Measurements from ENCODE around the gene ZNF773. TPM values are rescaled to one million over a fixed set of nuclear protein-coding genes. Genes with fewer than 3 reads are reported as not detected.
"Not testable (repeated sequence)": the region's sequence is repeated elsewhere in the genome, so short reads cannot be mapped to it uniquely, and the experiment has no call there.

ZNF773 gene
- 6.3 and 11.3 TPM in 2 replicates for total RNA-seq (2014; rRNA removed)
- polyA plus RNA-seq (2012): 3.6 TPM

DNA sequence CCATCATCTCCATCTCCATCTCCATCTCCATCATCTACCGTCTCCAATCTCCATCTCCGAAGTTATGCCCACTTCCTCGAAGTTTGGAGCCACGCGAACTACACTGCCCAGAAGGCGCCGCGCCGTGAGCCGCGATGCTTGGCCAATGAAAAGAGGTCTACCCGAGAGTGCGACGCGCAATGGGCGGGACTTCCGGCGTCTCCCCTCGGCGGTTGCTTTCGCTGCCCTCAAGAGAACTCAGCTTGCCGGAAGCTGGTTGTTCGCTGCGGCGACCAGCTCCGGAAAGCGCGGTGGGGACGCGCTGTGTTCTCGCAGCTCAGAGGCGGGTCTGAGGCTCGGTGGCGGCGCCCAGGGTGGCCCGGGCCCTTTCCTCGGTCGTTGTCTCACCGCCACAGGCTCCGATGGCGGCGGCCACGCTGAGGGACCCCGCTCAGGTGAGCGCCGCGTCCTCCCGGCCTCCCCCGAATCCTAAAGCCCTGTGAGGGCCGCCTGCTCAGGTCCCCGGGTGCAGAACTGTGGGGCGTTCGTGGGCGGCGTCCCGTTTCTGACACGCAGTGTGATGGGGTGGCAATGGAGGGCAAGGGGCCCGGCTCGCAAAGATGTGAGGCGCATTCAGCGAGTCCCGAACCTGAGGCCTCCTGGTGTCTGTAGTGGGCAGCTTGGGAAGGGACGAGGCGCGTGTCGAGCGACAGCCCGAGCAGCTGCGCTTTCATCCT, at the start of gene ZNF773:
Gene ZNF773, plus strand, starts transcription at position 259 of the 716 bp plus-strand sequence. Its CDS starts 143 bp downstream, at position 402.
- DNase-seq (ENCODE audit: low read depth): peak; percentile 94

DNA sequence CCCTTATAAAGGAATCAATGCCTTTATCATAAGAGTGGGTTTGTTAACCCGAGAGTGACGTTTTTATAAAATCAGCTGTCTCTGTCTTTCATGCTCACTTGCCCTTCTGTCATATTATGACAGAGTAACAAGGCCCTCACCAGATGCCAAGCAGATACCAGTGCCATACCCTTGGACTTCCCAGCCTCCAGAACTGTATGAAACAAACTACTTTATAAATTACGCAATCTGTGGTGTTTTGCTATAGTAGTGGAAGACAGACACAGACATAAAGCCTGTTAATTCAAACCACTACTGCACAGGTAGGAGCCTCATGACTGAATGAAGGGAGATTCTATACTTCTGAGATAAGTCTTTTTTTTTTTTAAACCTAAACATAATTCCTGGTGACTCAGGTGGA, 47.4 kb upstream of the ZNF773 start:
- DNase-seq (ENCODE audit: low read depth): no peak

DNA sequence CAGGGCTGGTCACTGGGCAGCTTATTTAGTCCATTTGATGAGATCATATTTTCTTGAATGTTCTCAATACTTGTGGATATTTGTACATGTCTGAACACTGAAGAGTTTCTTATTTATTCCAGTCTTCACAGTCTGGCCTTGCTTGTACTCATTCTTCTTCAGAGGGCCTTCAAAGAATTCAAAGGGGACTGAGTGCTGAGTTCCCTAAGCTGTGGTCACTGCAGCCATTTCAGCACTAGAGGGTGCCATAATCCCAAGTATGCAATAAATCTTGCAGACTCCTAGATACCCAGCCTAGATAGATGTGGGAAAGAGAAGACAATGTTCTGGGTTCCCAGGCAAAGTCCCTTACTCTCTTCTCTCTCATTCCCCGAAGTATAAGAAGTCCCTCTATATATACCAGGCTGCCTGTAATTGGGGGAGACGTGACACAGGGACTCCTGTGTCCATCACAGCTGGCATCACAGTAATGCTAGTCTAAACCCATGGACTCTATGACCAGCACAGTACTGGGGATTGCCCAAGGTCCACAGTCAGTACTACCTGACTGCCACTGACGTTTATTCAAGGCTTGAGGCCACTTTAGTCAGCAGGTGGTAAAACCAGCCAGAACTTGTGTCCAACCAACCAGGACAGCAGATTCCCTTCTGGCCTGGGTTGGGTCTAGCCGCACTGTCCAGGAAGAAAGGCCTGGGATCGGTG, 33.9 kb upstream of the ZNF773 start:
- DNase-seq (ENCODE audit: low read depth): peak; percentile 41

DNA sequence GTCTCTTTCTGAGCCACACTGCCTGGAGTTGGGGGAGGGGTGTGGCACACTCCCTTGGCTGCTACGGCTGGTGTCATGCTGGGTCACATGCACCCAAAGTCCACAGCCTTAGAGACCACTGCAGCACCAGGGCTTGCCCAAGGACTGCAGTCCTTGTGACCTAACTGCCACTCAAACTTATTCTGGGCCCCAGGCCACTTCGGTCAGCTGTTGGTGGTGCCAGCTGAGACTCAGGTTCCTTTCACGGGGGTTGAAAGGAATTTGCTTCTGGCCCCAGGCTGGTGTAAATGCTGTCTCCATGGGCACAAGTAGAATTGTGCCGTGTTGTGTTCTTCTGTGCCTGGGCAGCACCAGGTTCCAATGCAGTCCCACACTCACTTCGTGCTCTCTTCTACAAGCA, 33.2 kb upstream of the ZNF773 start:
- DNase-seq (ENCODE audit: low read depth): no peak

DNA sequence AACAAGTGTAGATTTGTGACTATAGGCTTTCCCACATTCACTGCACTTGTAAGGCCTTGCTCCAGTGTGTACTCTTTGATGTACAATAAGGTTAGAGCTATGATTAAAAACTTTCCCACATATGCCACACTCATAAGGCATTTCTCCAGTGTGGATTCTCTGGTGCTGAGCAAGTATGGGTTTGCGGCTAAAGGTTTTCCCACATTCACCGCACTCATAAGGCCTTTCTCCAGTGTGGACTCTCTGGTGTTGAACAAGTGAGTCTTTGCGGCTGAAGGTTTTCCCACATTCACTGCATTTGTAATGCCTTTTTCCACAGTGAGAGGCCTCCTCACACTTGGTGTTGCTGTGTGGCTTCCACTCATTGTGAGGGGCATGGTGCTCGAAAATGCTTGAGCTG, 26.1 kb upstream of the ZNF773 start:
- no peak for DNase-seq (ENCODE audit: low read depth)

DNA sequence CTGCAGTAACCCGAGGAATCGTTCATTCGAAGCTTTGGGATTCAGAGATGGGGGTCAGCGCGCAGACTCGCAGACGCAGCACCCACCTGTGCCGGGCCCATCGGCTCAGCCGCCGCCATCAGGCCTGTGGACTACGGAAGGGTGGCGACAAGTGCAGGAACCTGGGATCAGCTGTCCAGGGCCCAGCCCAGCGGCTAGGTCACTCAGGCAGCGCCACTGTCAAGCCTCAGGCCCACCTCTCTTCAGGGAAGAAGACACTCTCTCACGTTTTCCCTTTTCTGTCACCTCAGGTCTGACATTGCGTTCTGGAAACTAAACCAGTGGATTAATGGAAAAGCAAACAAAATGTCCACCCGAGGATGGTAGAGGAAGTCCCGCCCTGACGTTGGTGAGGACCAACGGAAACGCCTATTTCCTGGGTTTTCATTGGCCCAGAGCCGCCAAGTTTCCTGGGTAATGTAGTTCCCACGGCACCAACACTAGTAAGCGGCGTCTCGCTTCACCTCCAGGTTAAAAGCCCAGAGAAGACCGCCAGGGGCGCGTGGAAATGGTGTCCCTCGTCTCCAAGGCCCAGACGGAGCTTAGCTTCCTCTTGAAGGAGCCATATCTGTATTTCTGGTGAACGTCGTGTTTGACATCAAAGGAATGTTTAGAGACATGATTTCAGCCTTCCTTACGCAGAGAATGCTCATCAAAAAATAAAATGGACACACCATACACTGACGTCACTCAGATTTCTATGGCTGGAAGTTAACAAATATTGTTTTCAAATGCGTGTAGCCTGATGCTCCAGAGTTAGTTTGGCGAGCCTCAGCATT, 22.3 kb upstream of the ZNF773 start, which contains the start of gene ZNF772:
Gene ZNF772, minus strand, starts transcription at position 376 of the 818 bp plus-strand sequence. Its CDS starts 257 bp downstream, at position 119.
- peak; percentile 94 for DNase-seq (ENCODE audit: low read depth)

DNA sequence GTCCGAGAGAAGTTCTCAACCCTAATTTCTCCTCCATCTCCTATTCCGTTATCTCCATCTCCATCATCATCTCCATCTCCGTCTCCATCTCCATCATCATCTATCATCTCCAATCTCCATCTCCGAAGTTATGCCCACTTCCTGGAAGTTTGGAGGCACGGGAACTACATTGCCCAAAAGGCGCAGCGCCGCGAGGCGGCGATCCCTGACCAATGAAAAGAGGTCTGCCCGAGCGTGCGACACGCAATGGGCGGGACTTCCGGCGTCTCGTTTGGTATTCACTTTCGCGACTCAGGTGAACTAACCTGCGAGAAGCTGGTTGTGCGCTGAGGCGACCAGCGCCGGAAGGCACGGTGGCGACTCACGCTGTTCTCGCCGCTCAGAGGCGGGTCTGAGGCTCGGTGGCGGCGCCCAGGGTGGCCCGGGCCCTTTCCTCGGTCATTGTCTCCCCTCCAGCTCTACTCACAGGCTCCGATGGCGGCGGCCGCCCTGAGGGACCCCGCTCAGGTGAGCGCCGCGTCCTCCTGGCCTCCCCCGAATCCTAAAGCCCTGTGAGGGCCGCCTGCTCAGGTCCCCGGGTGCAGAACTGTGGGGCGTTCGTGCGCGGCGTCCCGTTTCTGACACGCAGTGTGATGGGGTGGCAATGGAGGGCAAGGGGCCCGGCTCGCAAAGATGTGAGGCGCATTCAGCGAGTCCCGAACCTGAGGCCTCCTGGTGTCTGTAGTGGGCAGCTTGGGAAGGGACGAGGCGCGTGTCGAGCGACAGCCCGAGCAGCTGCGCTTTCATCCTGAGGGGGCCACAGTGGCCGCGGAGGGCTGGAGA, 12.1 kb upstream of the ZNF773 start, which contains the start of gene ZNF419:
Gene ZNF419, plus strand, starts transcription at position 274 of the 822 bp plus-strand sequence. Its CDS starts 201 bp downstream, at position 475.
- peak; percentile 80 for DNase-seq (ENCODE audit: low read depth)

DNA sequence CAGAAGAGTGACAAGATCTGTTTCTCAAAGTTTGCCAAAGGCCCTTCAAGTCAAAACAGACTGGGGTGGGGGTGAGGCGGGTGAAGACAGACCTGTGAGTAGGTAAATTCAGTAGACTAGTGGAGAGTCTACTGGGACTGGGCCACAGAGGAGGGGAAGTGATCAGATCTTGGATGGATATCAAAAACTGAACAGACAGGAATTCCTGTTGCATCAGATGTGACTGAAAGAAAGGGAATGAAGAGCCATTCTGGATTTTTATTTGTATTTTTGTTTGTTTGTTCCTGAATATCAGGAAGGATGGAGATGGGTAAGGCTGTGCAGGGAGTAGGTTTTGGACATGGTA, 11.5 kb upstream of the ZNF773 start:
- DNase-seq (ENCODE audit: low read depth): not testable (repeated sequence)

DNA sequence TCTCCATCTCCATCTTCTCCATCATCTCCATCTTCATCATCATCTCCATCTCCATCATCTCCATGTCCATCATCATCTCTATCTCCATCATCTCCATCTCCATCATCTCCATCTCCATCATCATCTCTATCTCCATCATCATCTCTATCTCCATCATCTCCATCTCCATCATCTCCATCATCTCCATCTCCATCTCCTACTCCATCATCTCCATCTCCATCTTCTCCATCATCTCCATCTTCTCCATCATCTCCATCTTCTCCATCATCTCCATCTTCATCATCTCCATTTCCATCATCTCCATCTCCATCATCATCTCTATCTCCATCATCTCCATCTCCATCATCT, 432 bp upstream of the ZNF773 start:
- DNase-seq (ENCODE audit: low read depth): not testable (repeated sequence)

DNA sequence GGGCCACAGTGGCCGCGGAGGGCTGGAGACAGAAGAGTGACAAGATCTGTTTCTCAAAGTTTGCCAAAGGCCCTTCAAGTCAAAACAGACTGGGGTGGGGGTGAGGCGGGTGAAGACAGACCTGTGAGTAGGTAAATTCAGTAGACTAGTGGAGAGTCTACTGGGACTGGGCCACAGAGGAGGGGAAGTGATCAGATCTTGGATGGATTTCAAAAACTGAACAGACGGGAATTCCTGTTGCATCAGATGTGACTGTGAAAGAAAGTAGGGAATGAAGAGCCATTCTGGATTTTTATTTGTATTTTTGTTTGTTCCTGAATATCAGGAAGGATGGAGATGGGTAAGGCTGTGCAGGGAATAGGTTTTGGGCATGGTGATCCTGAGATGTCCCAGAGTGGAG, 662 bp downstream of the ZNF773 start:
- peak; percentile 23 for DNase-seq (ENCODE audit: low read depth)

DNA sequence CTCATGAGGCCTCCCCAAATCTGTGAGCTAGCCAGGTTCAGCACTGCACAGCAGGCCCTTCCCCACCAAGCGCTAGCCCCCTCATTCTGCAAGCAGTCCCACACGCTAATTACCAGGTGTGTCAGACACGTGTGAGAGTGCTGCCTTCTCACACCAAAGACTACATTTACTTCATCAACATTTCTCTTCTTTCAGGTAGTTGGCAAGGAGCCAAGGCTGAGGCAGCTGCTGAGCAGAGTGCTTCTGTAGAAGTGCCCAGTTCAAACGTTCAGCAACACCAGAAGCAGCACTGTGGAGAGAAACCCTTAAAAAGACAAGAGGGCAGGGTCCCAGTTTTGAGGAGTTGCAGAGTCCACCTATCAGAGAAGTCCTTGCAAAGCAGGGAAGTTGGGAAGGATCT, 6.4 kb downstream of the ZNF773 start:
- no peak for DNase-seq (ENCODE audit: low read depth)

DNA sequence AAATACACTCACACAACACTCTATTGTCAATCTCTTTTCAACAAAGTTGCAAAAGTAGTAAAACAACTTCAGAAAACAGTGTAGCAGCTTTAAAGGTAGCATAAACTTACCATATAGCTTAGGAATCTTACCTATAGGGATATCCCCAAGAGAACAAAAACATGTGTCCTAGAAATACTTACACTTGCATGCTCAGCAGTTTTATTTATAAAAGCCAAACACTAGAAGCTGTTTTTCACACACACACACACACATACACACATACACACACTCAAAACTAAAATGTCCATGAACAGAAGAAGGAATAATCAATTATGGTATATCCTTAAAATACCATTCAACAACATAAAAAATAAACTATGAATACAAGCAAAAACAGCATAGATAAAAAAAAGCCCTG, 11.7 kb downstream of the ZNF773 start:
- DNase-seq (ENCODE audit: low read depth): no peak

DNA sequence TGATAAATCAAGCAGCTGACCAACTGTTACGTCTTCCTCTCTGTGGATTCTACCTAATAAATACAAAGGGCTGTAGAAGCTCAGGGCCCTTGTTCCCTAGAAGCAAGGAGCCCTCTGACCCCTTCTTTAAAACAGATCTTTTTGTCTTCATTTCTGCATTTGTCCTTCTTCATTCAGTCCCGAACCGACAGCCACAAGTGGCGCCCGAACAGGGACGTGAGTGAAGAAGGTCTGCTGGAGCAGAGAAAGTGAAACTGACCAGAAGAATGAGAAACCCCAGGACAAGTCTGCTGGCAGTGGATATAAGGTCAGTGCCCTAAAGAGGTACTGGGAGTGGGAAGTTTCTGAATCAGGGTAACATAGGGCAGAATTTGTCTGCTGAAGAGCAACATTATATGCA, 13.1 kb downstream of the ZNF773 start:
- DNase-seq (ENCODE audit: low read depth): peak; percentile 33

DNA sequence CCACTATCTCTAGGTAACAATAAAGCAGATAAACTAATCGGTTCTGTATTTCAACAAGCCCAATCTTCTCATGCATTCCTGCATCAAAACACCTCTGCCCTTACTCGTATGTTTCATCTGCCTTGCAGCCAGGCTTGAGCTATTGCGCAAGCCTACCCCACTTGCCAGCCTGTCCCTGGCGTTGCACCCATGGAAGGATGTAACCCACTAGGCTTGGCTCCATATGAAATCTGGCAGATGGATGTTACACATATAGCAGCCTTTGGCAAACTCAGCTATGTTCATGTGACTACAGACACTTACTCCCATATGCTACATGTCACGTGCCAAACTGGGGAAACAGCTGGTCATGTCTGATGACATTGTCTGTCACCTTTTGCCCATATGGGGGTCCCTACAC, 15.5 kb downstream of the ZNF773 start:
- no peak for DNase-seq (ENCODE audit: low read depth)

DNA sequence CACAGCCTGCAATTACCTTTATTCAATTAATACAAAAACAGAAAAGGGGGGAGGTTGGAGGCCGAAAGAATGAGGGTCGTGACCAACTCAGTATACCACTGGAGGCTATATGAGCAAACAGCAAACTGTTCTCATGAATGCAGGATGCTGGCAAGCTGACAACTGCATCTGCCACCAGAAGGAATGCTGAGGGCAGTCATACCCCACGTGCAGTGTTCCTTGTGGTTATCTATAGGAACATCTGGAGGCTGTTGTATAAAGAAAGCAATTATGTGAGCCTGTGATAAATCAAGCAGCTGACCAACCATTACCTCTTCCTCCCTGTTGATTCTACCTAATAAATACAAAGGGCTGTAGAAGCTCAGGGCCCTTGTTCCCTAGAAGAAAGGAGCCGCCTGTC, 18.3 kb downstream of the ZNF773 start:
- DNase-seq (ENCODE audit: low read depth): not testable (repeated sequence)

DNA sequence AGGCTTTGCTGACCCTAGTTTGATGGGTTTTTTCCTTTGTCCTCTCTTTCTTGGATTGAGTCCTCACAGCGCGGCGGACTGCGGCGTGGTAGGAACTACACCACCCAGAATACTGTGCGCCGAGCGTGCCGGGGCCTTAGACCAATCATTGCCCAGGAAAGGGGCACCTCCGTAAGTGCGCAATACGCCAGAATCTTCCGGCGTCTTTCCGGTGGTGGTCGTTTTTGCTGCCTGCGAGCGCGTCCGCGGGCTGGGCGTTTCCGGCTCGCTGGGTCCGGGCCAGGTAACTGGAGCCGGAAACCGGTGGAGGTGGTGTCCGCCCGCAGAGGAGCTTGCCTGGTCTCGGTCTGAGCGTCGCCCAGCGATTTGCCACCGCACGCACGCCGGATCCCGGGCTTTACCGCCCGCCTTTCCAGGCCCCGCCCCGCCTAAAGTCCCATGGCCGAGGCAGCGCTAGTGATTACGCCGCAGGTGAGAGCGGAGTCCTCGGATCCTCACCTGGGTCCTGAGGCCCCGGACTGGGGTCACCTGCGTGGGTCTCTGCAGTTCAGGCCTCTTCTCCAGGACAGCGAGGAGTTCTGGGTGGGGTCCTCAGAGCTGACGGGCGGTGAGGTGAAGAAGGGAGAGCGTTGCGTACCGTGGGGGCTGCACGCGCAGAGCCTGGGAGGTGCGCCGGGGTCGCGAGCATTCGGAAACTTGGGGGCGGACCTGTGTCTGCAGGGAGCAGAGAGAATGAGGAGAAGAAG, 27.6 kb downstream of the ZNF773 start, which contains the start of gene ZNF549:
Gene ZNF549, plus strand, starts transcription at position 221 of the 746 bp plus-strand sequence. Its CDS starts 218 bp downstream, at position 439.
- DNase-seq (ENCODE audit: low read depth): peak; percentile 90

DNA sequence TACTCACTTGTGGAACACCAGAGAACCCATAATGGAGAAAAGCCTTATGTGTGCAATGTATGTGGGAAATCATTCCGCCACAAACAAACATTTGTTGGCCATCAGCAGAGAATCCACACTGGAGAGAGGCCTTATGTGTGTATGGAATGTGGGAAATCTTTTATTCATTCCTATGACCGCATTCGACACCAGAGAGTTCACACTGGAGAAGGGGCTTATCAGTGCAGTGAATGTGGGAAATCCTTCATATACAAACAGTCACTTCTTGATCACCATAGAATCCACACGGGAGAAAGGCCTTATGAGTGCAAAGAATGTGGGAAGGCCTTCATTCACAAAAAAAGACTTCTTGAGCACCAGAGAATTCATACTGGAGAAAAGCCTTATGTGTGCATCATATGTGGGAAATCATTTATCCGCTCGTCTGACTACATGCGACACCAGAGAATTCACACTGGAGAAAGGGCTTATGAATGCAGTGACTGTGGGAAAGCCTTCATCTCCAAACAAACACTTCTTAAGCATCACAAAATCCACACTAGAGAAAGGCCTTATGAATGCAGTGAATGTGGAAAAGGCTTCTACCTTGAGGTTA, 38.3 kb downstream of the ZNF773 start:
- no peak for DNase-seq (ENCODE audit: low read depth)

DNA sequence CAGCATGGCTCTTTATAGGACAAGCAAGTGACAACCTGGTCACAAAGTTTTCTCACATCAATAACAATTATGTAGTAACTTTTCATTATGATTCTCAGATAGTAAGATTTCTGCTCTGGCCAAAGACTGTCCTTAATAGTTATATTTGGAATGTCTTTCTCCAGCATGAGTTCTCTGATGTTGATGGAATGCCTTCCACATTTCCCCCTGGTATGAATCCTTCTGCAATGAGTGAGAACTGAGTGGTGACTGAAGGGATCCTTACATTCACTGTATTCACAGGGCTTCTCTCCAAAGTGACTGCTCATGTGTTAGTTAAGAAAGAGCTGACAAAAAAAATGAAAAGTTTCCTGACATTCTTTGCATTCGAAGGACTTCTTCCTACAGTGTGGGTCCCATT, 46.8 kb downstream of the ZNF773 start:
- no peak for DNase-seq (ENCODE audit: low read depth)

DNA sequence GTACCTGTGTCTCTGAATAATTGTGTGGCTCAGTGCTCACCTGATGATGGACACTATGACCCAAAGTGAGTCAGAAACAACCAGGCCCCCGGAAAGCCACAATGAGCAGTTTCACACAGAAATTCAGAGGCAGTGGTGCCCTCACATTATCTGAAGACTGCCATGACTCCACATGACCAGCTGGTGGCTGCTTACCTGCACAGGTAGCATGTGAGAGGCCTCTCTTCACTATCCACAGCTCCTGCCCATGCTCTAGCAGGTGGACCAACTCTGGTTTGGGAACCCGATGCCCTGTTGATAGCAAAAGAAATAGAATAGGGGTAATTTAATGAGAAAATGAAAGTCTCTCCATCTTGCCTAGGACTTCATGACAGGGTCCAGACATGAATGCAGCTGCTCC, 52.7 kb downstream of the ZNF773 start:
- no peak for DNase-seq (ENCODE audit: low read depth)

DNA sequence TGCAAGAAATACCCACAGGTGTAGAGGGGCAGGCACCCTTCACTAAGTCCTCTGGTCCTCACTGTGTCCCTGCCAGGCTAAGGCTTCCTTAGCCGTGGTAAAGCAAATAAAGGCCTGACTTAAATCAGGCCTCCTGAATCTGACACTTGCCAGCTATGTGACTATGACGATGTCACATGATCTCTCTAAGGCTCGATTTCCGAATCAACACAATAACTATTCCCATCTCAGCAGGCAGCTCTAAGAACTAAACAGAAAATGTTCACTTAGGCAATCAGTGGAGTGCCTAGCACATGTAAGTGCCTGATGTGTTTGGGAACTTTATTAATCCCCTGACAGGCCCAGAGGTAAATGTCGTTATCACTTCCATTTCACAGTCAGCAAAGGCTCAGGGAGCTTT, 57.9 kb downstream of the ZNF773 start:
- DNase-seq (ENCODE audit: low read depth): no peak
